Measurements from ENCODE around the gene STOML2.

GRCh38 chr9:35107297-35108290 lies 4.7 kb upstream of the STOML2 start:
- TF ChIP-seq, protein P1, sequence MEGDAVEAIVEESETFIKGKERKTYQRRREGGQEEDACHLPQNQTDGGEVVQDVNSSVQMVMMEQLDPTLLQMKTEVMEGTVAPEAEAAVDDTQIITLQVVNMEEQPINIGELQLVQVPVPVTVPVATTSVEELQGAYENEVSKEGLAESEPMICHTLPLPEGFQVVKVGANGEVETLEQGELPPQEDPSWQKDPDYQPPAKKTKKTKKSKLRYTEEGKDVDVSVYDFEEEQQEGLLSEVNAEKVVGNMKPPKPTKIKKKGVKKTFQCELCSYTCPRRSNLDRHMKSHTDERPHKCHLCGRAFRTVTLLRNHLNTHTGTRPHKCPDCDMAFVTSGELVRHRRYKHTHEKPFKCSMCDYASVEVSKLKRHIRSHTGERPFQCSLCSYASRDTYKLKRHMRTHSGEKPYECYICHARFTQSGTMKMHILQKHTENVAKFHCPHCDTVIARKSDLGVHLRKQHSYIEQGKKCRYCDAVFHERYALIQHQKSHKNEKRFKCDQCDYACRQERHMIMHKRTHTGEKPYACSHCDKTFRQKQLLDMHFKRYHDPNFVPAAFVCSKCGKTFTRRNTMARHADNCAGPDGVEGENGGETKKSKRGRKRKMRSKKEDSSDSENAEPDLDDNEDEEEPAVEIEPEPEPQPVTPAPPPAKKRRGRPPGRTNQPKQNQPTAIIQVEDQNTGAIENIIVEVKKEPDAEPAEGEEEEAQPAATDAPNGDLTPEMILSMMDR (IDR thresholded peaks at IDR 0.05), result no peak
- no peak for TF ChIP-seq POLR2A (IDR thresholded peaks at IDR 0.05)
